MM.1S (cell line): ENCODE data around the gene CTNNA3.

Experiments
- DNase-seq: peaks from one replicate; pipeline ENCODE4 v3.0.0-alpha.2; 2015
- H2AFZ ChIP-seq: fragments of 300-600 bp; sonication (generic); 2 replicates; pipeline ENCODE4 v1.6.0; 2016; ENCODE audit warnings: antibody characterized with exemption, low read length
- H3F3A ChIP-seq: fragments of 300-600 bp; sonication (generic); 2 replicates; pipeline ENCODE4 v1.6.1; 2016; ENCODE audit warnings: mild to moderate bottlenecking, antibody characterized with exemption, low read length, moderate library complexity, mixed read lengths; ENCODE audit not compliant: insufficient read depth
- H3K27ac ChIP-seq: fragments of 300-600 bp; sonication (generic); 2 replicates; pipeline ENCODE4 v1.5.1; 2016; ENCODE audit warnings: mild to moderate bottlenecking, low read length
- H3K27me3 ChIP-seq: fragments of 300-600 bp; sonication (generic); replicated peaks from 2 replicates; pipeline ENCODE4 v1.6.0; 2016; ENCODE audit warnings: low read length; ENCODE audit not compliant: insufficient read depth
- H3K36me3 ChIP-seq: fragments of 300-600 bp; sonication (generic); replicated peaks from 2 replicates; pipeline ENCODE4 v1.6.1; 2016; ENCODE audit warnings: mild to moderate bottlenecking, low read length, mixed read lengths; ENCODE audit not compliant: insufficient read depth
- H3K4me1 ChIP-seq: fragments of 300-600 bp; sonication (generic); 2 replicates; pipeline ENCODE4 v1.6.1; 2016; ENCODE audit warnings: low read length, mixed read lengths
- H3K4me2 ChIP-seq: fragments of 300-600 bp; sonication (generic); 2 replicates; pipeline ENCODE4 v1.6.0; 2016; ENCODE audit warnings: low read depth, low read length
- H3K4me3 ChIP-seq: fragments of 300-600 bp; sonication (generic); 2 replicates; pipeline ENCODE4 v1.5.1; 2016; ENCODE audit warnings: low read length, mixed read lengths
- H3K79me2 ChIP-seq: fragments of 300-600 bp; sonication (generic); 2 replicates; pipeline ENCODE4 v1.6.1; 2016; ENCODE audit warnings: mixed run types, low read length, mixed read lengths
- H3K9ac ChIP-seq: fragments of 300-600 bp; sonication (generic); 2 replicates; pipeline ENCODE4 v1.6.1; 2016; ENCODE audit warnings: low read length, mixed read lengths
- H3K9me2 ChIP-seq: fragments of 300-600 bp; sonication (generic); replicated peaks from 2 replicates; pipeline ENCODE4 v1.6.1; 2016; ENCODE audit warnings: mild to moderate bottlenecking, low read length, mixed read lengths; ENCODE audit not compliant: insufficient read depth
- H3K9me3 ChIP-seq: fragments of 300-600 bp; sonication (generic); replicated peaks from 2 replicates; pipeline ENCODE4 v1.6.1; 2016; ENCODE audit warnings: mild to moderate bottlenecking, low read length, mixed read lengths; ENCODE audit not compliant: insufficient read depth
- H4K20me1 ChIP-seq: fragments of 300-600 bp; sonication (generic); 2 replicates; pipeline ENCODE4 v1.6.1; 2016; ENCODE audit warnings: mild to moderate bottlenecking, low read length, moderate library complexity, mixed read lengths; ENCODE audit not compliant: insufficient read depth
- CTCF ChIP-seq: fragments of 300-600 bp; sonication (generic); IDR thresholded peaks from 2 replicates; pipeline ENCODE4 v1.5.1; 2016; ENCODE audit warnings: antibody characterized with exemption, low read length, mixed read lengths
- EZH2 ChIP-seq: fragments of 300-600 bp; sonication (generic); optimal IDR thresholded peaks from 2 replicates; pipeline ENCODE3; 2017; ENCODE audit warnings: low read depth, mild to moderate bottlenecking, antibody characterized with exemption, low read length, mixed read lengths
- EZH2phosphoT487 ChIP-seq: fragments of 300-600 bp; sonication (generic); IDR thresholded peaks from 2 replicates; pipeline ENCODE4 v1.6.1; 2018; ENCODE audit warnings: antibody characterized with exemption, low read length

The CTNNA3 gene

GRCh38 chr10:66295602-66296001 is 1400.4 kb downstream of the CTNNA3 start:
- H3K4me3 ChIP-seq = no peak overlapping the region
- no peaks in the 10 kb centered on the region for H3K9me3 ChIP-seq
- TF ChIP-seq EZH2phosphoT487 (no peak), CTCF (no peak), EZH2 (no peak)
- no peak overlapping the region for H3K9ac ChIP-seq
- H3K9me2 ChIP-seq = no peaks in the 10 kb centered on the region
- no peaks in the 10 kb centered on the region for H3K36me3 ChIP-seq
- no peak overlapping the region for H2AFZ ChIP-seq
- no peak overlapping the region for H3K4me2 ChIP-seq
- H3K4me1 ChIP-seq = no peaks in the 10 kb centered on the region
- no peak for DNase-seq
- no peaks in the 10 kb centered on the region for H3K79me2 ChIP-seq
- no peaks in the 10 kb centered on the region for H3K27me3 ChIP-seq
- H3F3A ChIP-seq = no peaks in the 10 kb centered on the region
- no peak overlapping the region for H3K27ac ChIP-seq
- H4K20me1 ChIP-seq = no peaks in the 10 kb centered on the region

GRCh38 chr10:66294538-66294937 is 1401.5 kb downstream of the CTNNA3 start:
- Histone ChIP-seq H3K4me1 (no peaks in the 10 kb centered on the region), H3F3A (no peaks in the 10 kb centered on the region), H3K4me3 (no peak overlapping the region), H3K36me3 (no peaks in the 10 kb centered on the region), H4K20me1 (no peaks in the 10 kb centered on the region), H3K9ac (no peak overlapping the region), H3K27me3 (no peaks in the 10 kb centered on the region), H3K27ac (no peak overlapping the region), H3K9me3 (no peaks in the 10 kb centered on the region), H3K4me2 (no peak overlapping the region), H3K79me2 (no peaks in the 10 kb centered on the region), H2AFZ (no peak overlapping the region), H3K9me2 (no peaks in the 10 kb centered on the region)
- TF ChIP-seq EZH2 (no peak), EZH2phosphoT487 (no peak), CTCF (no peak)
- DNase-seq = no peak

- Histone ChIP-seq H3K79me2 (no peaks in the 10 kb centered on the region), H2AFZ (no peak overlapping the region), H3K4me1 (no peaks in the 10 kb centered on the region), H4K20me1 (no peaks in the 10 kb centered on the region), H3K4me3 (no peak overlapping the region), H3K36me3 (no peaks in the 10 kb centered on the region), H3K27me3 (no peaks in the 10 kb centered on the region), H3K27ac (no peak overlapping the region), H3K9me3 (no peaks in the 10 kb centered on the region), H3K9me2 (no peaks in the 10 kb centered on the region), H3K9ac (no peak overlapping the region), H3K4me2 (no peak overlapping the region), H3F3A (no peaks in the 10 kb centered on the region)
- DNase-seq = no peak
- no peak for TF ChIP-seq EZH2phosphoT487
- TF ChIP-seq EZH2 = no peak
- no peak for TF ChIP-seq CTCF
These were observed 1403.1 kb downstream of the CTNNA3 start for GRCh38 chr10:66292922-66293321.

- H3K9ac ChIP-seq = no peak overlapping the region
- no peaks in the 10 kb centered on the region for H3K9me2 ChIP-seq
- no peak for DNase-seq
- no peaks in the 10 kb centered on the region for H3K36me3 ChIP-seq
- H3K27me3 ChIP-seq = no peaks in the 10 kb centered on the region
- no peak overlapping the region for H2AFZ ChIP-seq
- no peaks in the 10 kb centered on the region for H3K4me1 ChIP-seq
- no peaks in the 10 kb centered on the region for H4K20me1 ChIP-seq
- H3K9me3 ChIP-seq = no peaks in the 10 kb centered on the region
- H3K4me3 ChIP-seq = no peak overlapping the region
- no peak overlapping the region for H3K4me2 ChIP-seq
- H3K79me2 ChIP-seq = no peaks in the 10 kb centered on the region
- H3F3A ChIP-seq = no peaks in the 10 kb centered on the region
- no peak overlapping the region for H3K27ac ChIP-seq
- TF ChIP-seq CTCF (no peak), EZH2 (no peak)
These were observed 1403.5 kb downstream of the CTNNA3 start for GRCh38 chr10:66292456-66292855.
